ENCODE measurements around the gene DENND1B. TPM values are rescaled to one million over a fixed set of nuclear protein-coding genes. Genes with fewer than 3 reads are reported as not detected.

The DENND1B gene
- polyA plus RNA-seq, 1 donor from 2014 or later: 12.4 TPM

DNA sequence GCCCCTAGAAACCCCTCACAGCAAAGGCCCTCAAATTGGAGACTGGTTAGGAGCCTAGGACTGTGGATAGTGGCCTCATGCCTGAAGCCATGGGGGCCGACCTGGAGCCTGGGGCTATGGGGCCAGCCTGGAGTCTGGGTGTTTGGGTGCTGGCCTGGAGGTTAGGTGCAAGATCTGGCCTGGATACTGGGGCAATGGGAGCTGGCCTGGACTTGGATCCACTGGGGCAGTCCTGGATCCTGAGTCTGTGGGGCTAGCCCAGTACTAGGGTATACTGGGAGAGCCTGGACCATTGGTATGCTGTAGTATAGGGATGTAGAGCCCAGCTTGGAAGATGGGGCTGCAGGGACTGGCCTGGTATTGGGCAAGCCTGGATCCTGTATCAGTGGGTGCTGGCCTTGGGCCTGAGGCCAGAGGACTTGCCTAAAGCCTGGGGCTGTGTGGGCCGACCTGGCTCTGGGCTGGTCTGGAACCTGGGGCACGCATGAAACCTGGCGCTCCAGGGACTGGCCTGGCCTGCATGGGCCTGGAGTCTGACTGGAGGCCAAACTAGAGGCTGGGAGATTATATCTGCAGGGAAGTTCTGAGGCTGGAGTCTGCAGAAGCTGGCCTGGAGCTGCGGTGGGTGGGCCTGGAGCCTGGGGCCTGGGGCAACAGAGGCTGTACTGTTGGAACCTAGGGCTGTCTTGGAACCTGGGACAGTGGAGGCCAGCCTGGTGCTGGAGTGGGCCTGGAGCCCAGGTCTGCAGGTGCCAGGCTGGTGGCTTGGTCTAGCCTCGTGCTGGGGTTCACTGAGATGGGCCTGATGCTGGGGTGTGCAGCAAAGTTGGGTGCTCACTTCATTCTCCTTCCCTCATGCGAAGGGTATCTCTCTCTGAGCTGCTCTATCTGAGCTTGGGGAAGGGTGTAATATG lies 12.6 kb upstream of the DENND1B start:
- no peaks in the 10 kb centered on the region for H3K79me2 ChIP-seq (replicated peaks; ENCODE audit: insufficient read depth, low read length)
- H2AFZ ChIP-seq (ENCODE audit: low read depth, low read length): no peak overlapping the region
- H3K27ac ChIP-seq (ENCODE audit: low read length): no peak overlapping the region
- no peaks in the 10 kb centered on the region for H3K27me3 ChIP-seq (ENCODE audit: insufficient read depth, low read depth, low read length)
- H3K9me2 ChIP-seq (ENCODE audit: insufficient read depth, low read length): no peaks in the 10 kb centered on the region
- H3K9me3 ChIP-seq (ENCODE audit: low read length): no peaks in the 10 kb centered on the region
- no peak overlapping the region for H3K4me2 ChIP-seq (ENCODE audit: low read length)
- H3K4me3 ChIP-seq (ENCODE audit: low read length): no peak overlapping the region
- H3K9ac ChIP-seq (ENCODE audit: low read length): no peak overlapping the region
- no peaks in the 10 kb centered on the region for H3F3A ChIP-seq (ENCODE audit: insufficient read depth, low read length, poor library complexity, severe bottlenecking)
- H3K36me3 ChIP-seq (ENCODE audit: insufficient read depth, low read length): no peaks in the 10 kb centered on the region
- no peaks in the 10 kb centered on the region for H4K20me1 ChIP-seq (ENCODE audit: insufficient read depth)
- TF ChIP-seq POLR2AphosphoS5 (IDR thresholded peaks at IDR 0.05) (no peak), SMC3 (conservative IDR thresholded peaks at IDR 0.05; ENCODE audit: poor library complexity) (no peak), MXI1 (conservative IDR thresholded peaks at IDR 0.05; ENCODE audit: poor library complexity, severe bottlenecking) (no peak), EP300 (conservative IDR thresholded peaks at IDR 0.05; ENCODE audit: poor library complexity, severe bottlenecking) (no peak), REST (IDR thresholded peaks at IDR 0.05; ENCODE audit: borderline replicate concordance) (no peak), EZH2 (IDR thresholded peaks at IDR 0.05; ENCODE audit: borderline replicate concordance, insufficient read depth, low read length, poor library complexity, severe bottlenecking) (no peak), RAD21 (conservative IDR thresholded peaks at IDR 0.05) (no peak), TAF1 (IDR thresholded peaks at IDR 0.05; ENCODE audit: low read depth) (no peak)
- TF ChIP-seq, protein P1, sequence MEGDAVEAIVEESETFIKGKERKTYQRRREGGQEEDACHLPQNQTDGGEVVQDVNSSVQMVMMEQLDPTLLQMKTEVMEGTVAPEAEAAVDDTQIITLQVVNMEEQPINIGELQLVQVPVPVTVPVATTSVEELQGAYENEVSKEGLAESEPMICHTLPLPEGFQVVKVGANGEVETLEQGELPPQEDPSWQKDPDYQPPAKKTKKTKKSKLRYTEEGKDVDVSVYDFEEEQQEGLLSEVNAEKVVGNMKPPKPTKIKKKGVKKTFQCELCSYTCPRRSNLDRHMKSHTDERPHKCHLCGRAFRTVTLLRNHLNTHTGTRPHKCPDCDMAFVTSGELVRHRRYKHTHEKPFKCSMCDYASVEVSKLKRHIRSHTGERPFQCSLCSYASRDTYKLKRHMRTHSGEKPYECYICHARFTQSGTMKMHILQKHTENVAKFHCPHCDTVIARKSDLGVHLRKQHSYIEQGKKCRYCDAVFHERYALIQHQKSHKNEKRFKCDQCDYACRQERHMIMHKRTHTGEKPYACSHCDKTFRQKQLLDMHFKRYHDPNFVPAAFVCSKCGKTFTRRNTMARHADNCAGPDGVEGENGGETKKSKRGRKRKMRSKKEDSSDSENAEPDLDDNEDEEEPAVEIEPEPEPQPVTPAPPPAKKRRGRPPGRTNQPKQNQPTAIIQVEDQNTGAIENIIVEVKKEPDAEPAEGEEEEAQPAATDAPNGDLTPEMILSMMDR (IDR thresholded peaks at IDR 0.05; ENCODE audit: poor library complexity, severe bottlenecking): no peak

DNA sequence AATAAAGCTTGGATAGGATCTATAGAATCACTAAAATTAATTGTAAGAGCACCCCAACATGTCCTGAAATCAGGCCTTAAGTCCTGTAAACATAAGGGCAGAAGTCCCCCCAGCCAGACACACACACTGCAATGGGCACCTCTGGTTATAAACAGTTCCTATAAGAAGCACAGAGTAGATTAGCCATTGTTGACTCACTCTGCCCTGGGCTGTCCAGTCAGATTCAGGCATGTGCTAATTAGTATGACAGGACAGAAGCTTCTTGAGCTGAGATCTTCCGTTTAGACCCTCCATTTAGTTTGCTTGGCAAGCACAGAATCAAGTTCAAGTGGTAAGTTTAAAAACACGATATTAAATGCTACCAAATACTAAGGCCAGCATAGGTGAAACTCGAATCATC lies 11.8 kb upstream of the DENND1B start:
- Histone ChIP-seq H3K36me3 (ENCODE audit: insufficient read depth, low read length) (no peaks in the 10 kb centered on the region), H3F3A (ENCODE audit: insufficient read depth, low read length, poor library complexity, severe bottlenecking) (no peaks in the 10 kb centered on the region), H3K79me2 (replicated peaks; ENCODE audit: insufficient read depth, low read length) (no peaks in the 10 kb centered on the region), H2AFZ (ENCODE audit: low read depth, low read length) (no peak overlapping the region), H3K27ac (ENCODE audit: low read length) (no peak overlapping the region), H3K9ac (ENCODE audit: low read length) (no peak overlapping the region), H3K4me2 (ENCODE audit: low read length) (no peak overlapping the region), H3K9me2 (ENCODE audit: insufficient read depth, low read length) (no peaks in the 10 kb centered on the region), H4K20me1 (ENCODE audit: insufficient read depth) (no peaks in the 10 kb centered on the region), H3K9me3 (ENCODE audit: low read length) (no peaks in the 10 kb centered on the region), H3K4me3 (ENCODE audit: low read length) (no peak overlapping the region), H3K27me3 (ENCODE audit: insufficient read depth, low read depth, low read length) (no peaks in the 10 kb centered on the region)
- no peak for TF ChIP-seq TAF1 (IDR thresholded peaks at IDR 0.05; ENCODE audit: low read depth)
- TF ChIP-seq, protein P1 (IDR thresholded peaks at IDR 0.05; ENCODE audit: poor library complexity, severe bottlenecking): no peak
- TF ChIP-seq POLR2AphosphoS5 (IDR thresholded peaks at IDR 0.05): no peak
- no peak for TF ChIP-seq EZH2 (IDR thresholded peaks at IDR 0.05; ENCODE audit: borderline replicate concordance, insufficient read depth, low read length, poor library complexity, severe bottlenecking)
- no peak for TF ChIP-seq EP300 (conservative IDR thresholded peaks at IDR 0.05; ENCODE audit: poor library complexity, severe bottlenecking)
- TF ChIP-seq SMC3 (conservative IDR thresholded peaks at IDR 0.05; ENCODE audit: poor library complexity): no peak

All from neural cell (in vitro differentiated cells).